H1 (cell line): Measurements from ENCODE around the gene TLE4. TPM values are rescaled to one million over a fixed set of nuclear protein-coding genes. Genes with fewer than 3 reads are reported as not detected.

Source experiments
- CTCF ChIA-PET: fragments of 300-600 bp; sonication (Branson Sonifier 250); formaldehyde crosslinking; loops from one replicate; lab custom pipeline; 2021; ENCODE audit not compliant: partially characterized antibody; lab: Charles Lee
- POLR2A ChIA-PET: fragments of 300-600 bp; sonication (Branson Sonifier 250); formaldehyde crosslinking; loops from one replicate; lab custom pipeline; 2021; ENCODE audit warnings: inconsistent platforms; ENCODE audit not compliant: partially characterized antibody; lab: Charles Lee
- DNase-seq, 2 experiments: peaks; one replicate each; pipeline versions ENCODE4 v3.0.0 to v3.0.0-alpha.2; 2010 to 2022; ENCODE audit warnings: low spot score in 2 of 2, low read depth in 1 of 2, mixed read lengths in 1 of 2
- FAIRE-seq: peaks from 2 replicates; lab custom pipeline; 2011; peaks lifted over from hg19 to GRCh38; lab: Jason Lieb, UNC
- H2AFZ ChIP-seq: 2 replicates; pipeline ENCODE4 v1.8.1; 2012; ENCODE audit warnings: low read length, inconsistent platforms
- H2AK5ac ChIP-seq: 2 replicates; pipeline ENCODE4 v1.6.1; 2013; ENCODE audit warnings: low read depth, low read length
- H2BK120ac ChIP-seq: replicated peaks from 2 replicates; pipeline ENCODE3; 2013; ENCODE audit warnings: low read depth, low read length, inconsistent platforms
- H2BK12ac ChIP-seq: 2 replicates; pipeline ENCODE4 v1.6.1; 2013; ENCODE audit warnings: low read depth, low read length
- H2BK15ac ChIP-seq: 2 replicates; pipeline ENCODE4 v1.6.1; 2013; ENCODE audit warnings: low read length
- H2BK20ac ChIP-seq: 2 replicates; pipeline ENCODE4 v1.6.1; 2013; ENCODE audit warnings: low read length
- H2BK5ac ChIP-seq: 2 replicates; pipeline ENCODE4 v1.6.1; 2013; ENCODE audit warnings: low read depth, low read length
- H3K14ac ChIP-seq: 2 replicates; pipeline ENCODE4 v1.6.1; 2013; ENCODE audit warnings: inconsistent platforms; ENCODE audit not compliant: insufficient read length
- H3K18ac ChIP-seq: 2 replicates; pipeline ENCODE4 v1.6.1; 2013; ENCODE audit warnings: low read length; ENCODE audit errors: extremely low read depth
- H3K23ac ChIP-seq: 2 replicates; pipeline ENCODE4 v1.6.1; 2013; ENCODE audit warnings: inconsistent platforms; ENCODE audit not compliant: insufficient read length
- H3K23me2 ChIP-seq: 2 replicates; pipeline ENCODE4 v1.6.1; 2013; ENCODE audit warnings: low read depth, low read length
- H3K27ac ChIP-seq: 2 replicates; pipeline ENCODE4 v1.6.1; 2011; ENCODE audit warnings: low read depth, low read length, inconsistent platforms
- H3K27me3 ChIP-seq, 4 experiments: replicated peaks in 1 of 4; 1 replicate in 1 of 4; 2 replicates in 3 of 4; pipeline versions ENCODE4 v1.6.1 to v1.8.1; 2011 to 2013; ENCODE audit warnings: low read length in 3 of 4, mild to moderate bottlenecking in 3 of 4, inconsistent platforms in 2 of 4, mixed read lengths in 2 of 4, moderate library complexity in 1 of 4; ENCODE audit not compliant: control insufficient read depth in 3 of 4, insufficient read depth in 3 of 4; ENCODE audit errors: extremely low read depth in 1 of 4
- H3K36me3 ChIP-seq, 4 experiments: 2 replicates each; pipeline versions ENCODE4 v1.6.1 to v1.8.1; 2011 to 2013; ENCODE audit warnings: mild to moderate bottlenecking in 4 of 4, low read length in 3 of 4, moderate library complexity in 2 of 4, control low read depth in 1 of 4, inconsistent platforms in 1 of 4; ENCODE audit not compliant: insufficient read depth in 4 of 4, control insufficient read depth in 2 of 4
- H3K4ac ChIP-seq: replicated peaks from 2 replicates; pipeline ENCODE3; 2013; ENCODE audit warnings: low read length, low read depth, mixed read lengths, inconsistent platforms; ENCODE audit not compliant: insufficient read length
- H3K4me1 ChIP-seq, 4 experiments: replicated peaks in 1 of 4; 1 replicate in 1 of 4; 2 replicates in 3 of 4; pipeline versions ENCODE4 v1.6.1 to v1.8.1; 2011 to 2013; ENCODE audit warnings: low read length in 3 of 4, inconsistent platforms in 2 of 4, mixed read lengths in 1 of 4; ENCODE audit not compliant: insufficient read depth in 4 of 4, control insufficient read depth in 3 of 4
- H3K4me2 ChIP-seq, 2 experiments: 2 replicates each; pipeline versions ENCODE4 v1.6.1 to v1.8.1; 2011 to 2013; ENCODE audit warnings: low read depth in 2 of 2, low read length in 2 of 2, control low read depth in 1 of 2, inconsistent platforms in 1 of 2, mild to moderate bottlenecking in 1 of 2; ENCODE audit not compliant: insufficient read depth in 1 of 2
- H3K4me3 ChIP-seq, 4 experiments: fragments of 200-600, 300-600 bp in 1 of 4; sonication (generic), shearing (Covaris generic), sonication (Bioruptor Twin) in 1 of 4; 2 replicates each; pipeline versions ENCODE4 v1.5.1 to v1.8.1; 2011 to 2016; ENCODE audit warnings: low read length in 4 of 4, low read depth in 3 of 4, control low read depth in 2 of 4, inconsistent platforms in 2 of 4, mild to moderate bottlenecking in 2 of 4, mixed read lengths in 1 of 4, moderate library complexity in 1 of 4; ENCODE audit not compliant: insufficient read depth in 2 of 4; ENCODE audit errors: extremely low read depth in 1 of 4
- H3K56ac ChIP-seq: replicated peaks from 2 replicates; pipeline ENCODE3; 2013; ENCODE audit warnings: low read depth, mild to moderate bottlenecking, mixed read lengths, low read length, inconsistent platforms; ENCODE audit not compliant: insufficient read length
- H3K79me1 ChIP-seq: 2 replicates; pipeline ENCODE4 v1.6.1; 2013; ENCODE audit warnings: low read depth, low read length, control low read depth
- H3K79me2 ChIP-seq, 2 experiments: 2 replicates each; pipeline versions ENCODE4 v1.6.1 to v1.8.1; 2012 to 2013; ENCODE audit warnings: low read length in 2 of 2, mild to moderate bottlenecking in 2 of 2, inconsistent platforms in 1 of 2; ENCODE audit not compliant: insufficient read depth in 2 of 2, control insufficient read depth in 1 of 2
- H3K9ac ChIP-seq, 4 experiments: replicated peaks in 1 of 4; 1 replicate in 1 of 4; 2 replicates in 3 of 4; pipeline versions ENCODE4 v1.6.1 to v1.8.1; 2011 to 2013; ENCODE audit warnings: low read depth in 3 of 4, low read length in 3 of 4, control low read depth in 2 of 4, mild to moderate bottlenecking in 2 of 4, moderate library complexity in 2 of 4, inconsistent platforms in 1 of 4; ENCODE audit errors: extremely low read depth in 1 of 4
- H3K9me3 ChIP-seq, 2 experiments: 2 replicates each; pipeline versions ENCODE4 v1.6.1 to v1.8.1; 2012 to 2013; ENCODE audit warnings: mild to moderate bottlenecking in 2 of 2, moderate library complexity in 2 of 2, control low read depth in 1 of 2, inconsistent platforms in 1 of 2, low read depth in 1 of 2, low read length in 1 of 2, mixed read lengths in 1 of 2; ENCODE audit not compliant: insufficient read depth in 2 of 2
- H4K20me1 ChIP-seq, 2 experiments: replicated peaks in 1 of 2; 2 replicates each; pipeline versions ENCODE3 to v1.8.1; 2011 to 2013; ENCODE audit warnings: inconsistent platforms in 2 of 2, low read length in 2 of 2, mild to moderate bottlenecking in 1 of 2; ENCODE audit not compliant: insufficient read depth in 2 of 2, control insufficient read depth in 1 of 2
- H4K5ac ChIP-seq: 2 replicates; pipeline ENCODE4 v1.6.1; 2013; ENCODE audit warnings: low read length, low read depth, mixed read lengths, inconsistent platforms; ENCODE audit not compliant: insufficient read length
- H4K8ac ChIP-seq: 2 replicates; pipeline ENCODE4 v1.8.0; 2013; ENCODE audit warnings: mild to moderate bottlenecking, moderate library complexity, low read length, inconsistent platforms; ENCODE audit not compliant: insufficient read depth; ENCODE audit errors: extremely low read depth
- H4K91ac ChIP-seq: replicated peaks from 2 replicates; pipeline ENCODE3; 2013; ENCODE audit warnings: low read length, mixed read lengths, inconsistent platforms; ENCODE audit not compliant: insufficient read length
- ASH2L ChIP-seq: fragments of 200-600, 300-600 bp; sonication (generic); IDR thresholded peaks from one replicate; pipeline ENCODE4 v1.7.1; 2017; ENCODE audit warnings: low read length
- GTF2F1 ChIP-seq: IDR thresholded peaks from 2 replicates; pipeline ENCODE4 v1.6.1; 2012; ENCODE audit warnings: low read depth, low read length, improper control_type of control experiment, borderline replicate concordance
- JUND ChIP-seq: IDR thresholded peaks from 2 replicates; pipeline ENCODE4 v1.6.1; 2011; ENCODE audit warnings: mild to moderate bottlenecking, improper control_type of control experiment, low read length
- KDM1A ChIP-seq: fragments of 200-600, 300-600 bp; sonication (generic); IDR thresholded peaks from 2 replicates; pipeline ENCODE4 v1.7.1; 2016; ENCODE audit warnings: mild to moderate bottlenecking, low read length, borderline replicate concordance
- KDM4A ChIP-seq: IDR thresholded peaks from one replicate; pipeline ENCODE4 v1.7.1; 2012; ENCODE audit warnings: low read depth, mild to moderate bottlenecking, moderate library complexity, low read length, inconsistent platforms; ENCODE audit not compliant: severe bottlenecking
- RBBP5 ChIP-seq: IDR thresholded peaks from 2 replicates; pipeline ENCODE4 v1.7.1; 2012; ENCODE audit warnings: low read depth, mild to moderate bottlenecking, inconsistent platforms, low read length, moderate library complexity, borderline replicate concordance
- RXRA ChIP-seq: IDR thresholded peaks from 2 replicates; pipeline ENCODE4 v1.6.1; 2011; ENCODE audit warnings: low read depth, mild to moderate bottlenecking, low read length, moderate library complexity; ENCODE audit not compliant: insufficient read depth
- SUZ12 ChIP-seq: fragments of 200-600 bp; sonication (generic); IDR thresholded peaks from 2 replicates; pipeline ENCODE4 v1.6.1; 2012; ENCODE audit warnings: mild to moderate bottlenecking, inconsistent platforms, low read length, moderate library complexity, mixed read lengths
- TBP ChIP-seq: IDR thresholded peaks from 2 replicates; pipeline ENCODE4 v1.6.1; 2011; ENCODE audit warnings: low read depth, low read length, improper control_type of control experiment
- ZNF274 ChIP-seq: IDR thresholded peaks from 2 replicates; pipeline ENCODE4 v1.7.0; 2012; ENCODE audit warnings: low read length, borderline replicate concordance; ENCODE audit errors: extremely low read depth
- WGBS, 2 experiments: shearing (Covaris generic) in 1 of 2; methylation state at CpG; one replicate each; pipeline versions ENCODE4 v1.1.6 to v1.1.7; 2013 to 2015; ENCODE audit warnings: low lambda C conversion rate in 2 of 2, mixed read lengths in 2 of 2, inconsistent platforms in 1 of 2, low coverage in 1 of 2, missing lambda C conversion rate in 1 of 2; ENCODE audit not compliant: insufficient replicate concordance in 2 of 2, insufficient coverage in 1 of 2, insufficient read length in 1 of 2; ENCODE audit errors: extremely low coverage in 1 of 2, missing lambda C conversion rate in 1 of 2; 5-methylcytosine and 5-hydroxymethylcytosine counted together
- polyA plus RNA-seq, 7 experiments: library from polyadenylated mRNA; depleted of rRNA in 3 of 7; stranded (reverse) in 5 of 7; unstranded in 2 of 7; fragments of >200 nt in 5 of 7; fragments of 200-250 nt in 2 of 7; gene quantifications; 1 replicate in 5 of 7; 2 replicates in 1 of 7; 4 replicates in 1 of 7; pipeline versions ENCODE4 v1.2.1 to v1.2.3, GENCODE V29; 2011 to 2013; ENCODE audit warnings: missing spikeins in 2 of 7, mixed read lengths in 2 of 7
- total RNA-seq: library from RNA; stranded (reverse); fragmentation: NEBNext Ultra II Directional; extraction: Animal tissue kit (Norgen Biotek cat#: 25700); gene quantifications from 2 replicates; pipeline ENCODE4 v1.2.1, GENCODE V29; 2021
- TF ChIP-seq, protein P1 (sequence below): IDR thresholded peaks from 2 replicates; pipeline ENCODE4 v1.6.1; 2012; ENCODE audit warnings: low read length, inconsistent platforms

The TLE4 gene
- total and polyA plus RNA-seq, 2 of the 8 experiments (the other 6 are each of a cell fraction or from before 2014, with no cell fraction given) = 32.4 to 36.9 TPM

DNA sequence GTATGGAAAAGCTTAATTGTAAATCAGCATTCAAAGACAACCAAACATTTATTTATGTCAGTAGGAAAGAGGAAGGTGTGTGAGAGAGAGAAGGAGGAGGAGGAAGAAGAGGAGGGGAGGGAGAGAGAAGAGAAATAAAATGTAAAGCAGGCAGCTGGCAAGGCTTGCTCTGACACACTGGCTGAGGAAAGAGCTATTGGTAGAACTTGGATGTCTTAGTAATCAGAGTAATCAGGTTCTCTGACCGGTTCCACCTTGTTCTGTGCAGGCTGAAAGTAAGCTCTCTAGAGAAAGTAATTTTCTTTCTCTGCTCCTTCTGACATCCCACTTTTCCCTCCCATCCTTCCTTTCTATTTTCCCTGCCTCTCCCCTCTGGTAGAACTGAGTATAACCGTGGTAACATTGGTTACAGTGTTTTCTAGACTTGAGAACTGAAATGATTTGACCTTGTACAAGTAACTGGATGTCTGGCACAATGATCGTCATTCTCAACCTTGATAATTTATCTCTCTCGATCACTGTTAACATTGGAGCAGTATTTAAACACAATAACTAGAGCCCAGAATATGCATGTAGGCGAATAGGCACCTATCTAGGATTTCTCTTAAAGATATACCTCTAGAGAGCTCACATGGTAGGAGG is 33.3 kb downstream of the TLE4 start:
- POLR2A ChIA-PET = interaction anchor here (2.7 kb wide), 1 partner anchor 34 kb away, joined by 11 read pairs; the partner anchor contains the start of gene TLE4
- Histone ChIP-seq H2BK15ac (no peak overlapping the region), H4K8ac (no peak overlapping the region), H4K20me1 (peaks cover 2 to 3% of the 10 kb centered on the region in 2 experiments), H3K9ac (no peak overlapping the region), H3K79me2 (peaks cover 0 to 38% of the 10 kb centered on the region in 2 experiments; a peak in 2 of 4 replicates), H3K18ac (no peak overlapping the region), H3K9me3 (no peaks in the 10 kb centered on the region), H2BK5ac (no peak overlapping the region), H3K27ac (no peak overlapping the region), H4K5ac (no peak overlapping the region), H3K27me3 (no peaks in the 10 kb centered on the region), H3K14ac (no peak overlapping the region), H3K79me1 (no peaks in the 10 kb centered on the region; the same call in 1 of the 2 replicates), H3K4me3 (no peak overlapping the region), H3K4me2 (no peak overlapping the region), H3K56ac (no peak overlapping the region), H3K23me2 (no peaks in the 10 kb centered on the region), H2BK20ac (no peak overlapping the region), H2AK5ac (no peak overlapping the region), H4K91ac (no peak overlapping the region), H2AFZ (no peak overlapping the region), H2BK12ac (no peak overlapping the region), H3K36me3 (peaks cover 0 to 12% (median 1%) of the 10 kb centered on the region in 4 experiments; a peak in 3 of 8 replicates), H3K4ac (no peak overlapping the region), H2BK120ac (no peak overlapping the region), H3K23ac (no peak overlapping the region), H3K4me1 (peaks cover 0 to 4% (median 2%) of the 10 kb centered on the region in 4 experiments; a peak in 2 of 7 replicates)
- CTCF ChIA-PET = interaction anchor here (1.0 to 4.0 kb wide), 4 partner anchors 8 to 134 kb away, joined by 3 to 15 read pairs (median 4); no protein-coding TSS in a partner anchor
- no peak for DNase-seq
- FAIRE-seq = no peak
- WGBS, 2 experiments = 89% methylated on average over 5 of the region's 5 CpGs; no CpG with 5 or more reads in 1 of the 2 experiments
- TF ChIP-seq, protein P1, sequence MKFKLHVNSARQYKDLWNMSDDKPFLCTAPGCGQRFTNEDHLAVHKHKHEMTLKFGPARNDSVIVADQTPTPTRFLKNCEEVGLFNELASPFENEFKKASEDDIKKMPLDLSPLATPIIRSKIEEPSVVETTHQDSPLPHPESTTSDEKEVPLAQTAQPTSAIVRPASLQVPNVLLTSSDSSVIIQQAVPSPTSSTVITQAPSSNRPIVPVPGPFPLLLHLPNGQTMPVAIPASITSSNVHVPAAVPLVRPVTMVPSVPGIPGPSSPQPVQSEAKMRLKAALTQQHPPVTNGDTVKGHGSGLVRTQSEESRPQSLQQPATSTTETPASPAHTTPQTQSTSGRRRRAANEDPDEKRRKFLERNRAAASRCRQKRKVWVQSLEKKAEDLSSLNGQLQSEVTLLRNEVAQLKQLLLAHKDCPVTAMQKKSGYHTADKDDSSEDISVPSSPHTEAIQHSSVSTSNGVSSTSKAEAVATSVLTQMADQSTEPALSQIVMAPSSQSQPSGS = no peak
- TF ChIP-seq ZNF274 (no peak), RBBP5 (no peak), JUND (no peak), GTF2F1 (no peak), RXRA (no peak), TBP (no peak), SUZ12 (no peak), ASH2L (no peak), KDM4A (no peak), KDM1A (no peak)
